HCT116 (cell line): ENCODE results near the gene C1orf50. TPM values are rescaled to one million over a fixed set of nuclear protein-coding genes. Genes with fewer than 3 reads are reported as not detected.

Experiments
- ATAC-seq: fragments of 200-7000 bp; cut with Tn5 transposase; 2 replicates; pipeline ENCODE4 v1.9.1; 2020; ENCODE audit warnings: mild to moderate bottlenecking, moderate library complexity
- BruUV-seq: library from RNA; stranded (reverse); fragments of 400-500 nt; replicated peaks from 2 replicates; lab custom pipeline; 2021; lab: Mats Ljungman, UMichigan
- CTCF ChIA-PET: fragments of 300-600 bp; sonication (Branson Sonifier 250); formaldehyde crosslinking; loops from one replicate; lab custom pipeline; 2021; ENCODE audit warnings: antibody characterized with exemption; lab: Charles Lee
- POLR2A ChIA-PET: fragments of 300-600, 350-600 bp; sonication (Branson Sonifier 250); formaldehyde crosslinking; loops from one replicate; lab custom pipeline; 2021; ENCODE audit warnings: antibody characterized with exemption; lab: Charles Lee
- RAD21 ChIA-PET, 2 experiments: fragments of 300-600 bp; sonication (Branson Sonifier 250); formaldehyde crosslinking; loops; one replicate each; lab custom pipeline; 2023; ENCODE audit warnings: low total read pairs in 2 of 2; ENCODE audit not compliant: uncharacterized antibody in 2 of 2, unreplicated experiment in 2 of 2, low non-redundant PET in 1 of 2; lab: Charles Lee
- DNase-seq: peaks from one replicate; pipeline ENCODE4 v3.0.0-alpha.2; 2010; ENCODE audit warnings: low read depth, low spot score
- H2AFZ ChIP-seq: fragments of 200-600 bp; shearing (Covaris generic), sonication (generic); 2 replicates; pipeline ENCODE4 v1.6.1; 2017; ENCODE audit warnings: low read depth, mixed run types, mixed read lengths, antibody characterized with exemption, low read length; ENCODE audit not compliant: poor library complexity, severe bottlenecking
- H3K27ac ChIP-seq: 2 replicates; pipeline ENCODE4 v1.5.1; 2012; ENCODE audit warnings: low read depth, low read length
- H3K27me3 ChIP-seq: fragments of 200-600 bp; sonication (generic); 2 replicates; pipeline ENCODE4 v1.6.1; 2016; ENCODE audit warnings: mixed run types, low read length, mixed read lengths; ENCODE audit not compliant: insufficient read depth
- H3K36me3 ChIP-seq, 2 experiments: fragments of 200-500 bp in 1 of 2; fragments of 200-600 bp in 1 of 2; sonication (Bioruptor generic) in 1 of 2; sonication (generic) in 1 of 2; 2 replicates each; pipeline versions ENCODE4 v1.5.1 to v1.6.1; 2014 to 2016; ENCODE audit warnings: low read length in 2 of 2, inconsistent platforms in 1 of 2, mixed read lengths in 1 of 2, mixed run types in 1 of 2; ENCODE audit not compliant: insufficient read depth in 2 of 2, control insufficient read depth in 1 of 2
- H3K4me1 ChIP-seq, 2 experiments: fragments of 200-600 bp in 1 of 2; sonication (generic) in 1 of 2; 2 replicates each; pipeline versions ENCODE4 v1.5.1 to v1.6.1; 2012 to 2017; ENCODE audit warnings: low read length in 2 of 2, inconsistent platforms in 1 of 2, mild to moderate bottlenecking in 1 of 2, mixed read lengths in 1 of 2, mixed run types in 1 of 2, moderate library complexity in 1 of 2; ENCODE audit not compliant: insufficient read depth in 2 of 2, control insufficient read depth in 1 of 2
- H3K4me2 ChIP-seq: fragments of 200-600 bp; sonication (generic); 2 replicates; pipeline ENCODE4 v1.6.1; 2017; ENCODE audit warnings: mixed run types, low read length, mixed read lengths
- H3K4me3 ChIP-seq, 2 experiments: fragments of 200-600 bp in 1 of 2; sonication (generic) in 1 of 2; replicated peaks in 1 of 2; 2 replicates each; pipeline ENCODE4 v1.5.1; 2011 to 2016; ENCODE audit warnings: low read length in 2 of 2, control low read depth in 1 of 2, low read depth in 1 of 2, mild to moderate bottlenecking in 1 of 2, mixed read lengths in 1 of 2, mixed run types in 1 of 2
- H3K79me2 ChIP-seq: fragments of 200-600 bp; sonication (generic); 2 replicates; pipeline ENCODE4 v1.6.1; 2017; ENCODE audit warnings: mild to moderate bottlenecking, mixed run types, low read length, moderate library complexity, mixed read lengths; ENCODE audit not compliant: insufficient read depth
- H3K9ac ChIP-seq: fragments of 200-600 bp; sonication (generic); 2 replicates; pipeline ENCODE4 v1.6.1; 2016; ENCODE audit warnings: low read length, mixed read lengths
- H3K9me2 ChIP-seq: fragments of 200-600 bp; sonication (generic), shearing (Covaris generic); 2 replicates; pipeline ENCODE4 v1.6.1; 2017; ENCODE audit warnings: mixed run types, mild to moderate bottlenecking, moderate library complexity; ENCODE audit not compliant: insufficient read depth
- H3K9me3 ChIP-seq, 2 experiments: fragments of 200-500 bp in 1 of 2; fragments of 200-600 bp in 1 of 2; sonication (Bioruptor generic) in 1 of 2; sonication (generic) in 1 of 2; 2 replicates each; pipeline ENCODE4 v1.6.1; 2014 to 2017; ENCODE audit warnings: low read length in 2 of 2, mixed read lengths in 2 of 2, inconsistent platforms in 1 of 2, low read depth in 1 of 2, mild to moderate bottlenecking in 1 of 2, mixed run types in 1 of 2, moderate library complexity in 1 of 2; ENCODE audit not compliant: control insufficient read depth in 1 of 2, insufficient read depth in 1 of 2
- H4K20me1 ChIP-seq: fragments of 200-600 bp; sonication (generic), shearing (Covaris generic); 2 replicates; pipeline ENCODE4 v1.6.1; 2017; ENCODE audit warnings: mixed run types, mild to moderate bottlenecking, moderate library complexity; ENCODE audit not compliant: insufficient read depth
- ATF3 ChIP-seq: IDR thresholded peaks from 2 replicates; pipeline ENCODE4 v1.6.1; 2012
- CBX3 ChIP-seq: IDR thresholded peaks from 2 replicates; pipeline ENCODE4 v1.6.1; 2012; ENCODE audit warnings: low read depth
- EGR1 ChIP-seq: IDR thresholded peaks from 2 replicates; pipeline ENCODE4 v1.6.1; 2012; ENCODE audit warnings: low read depth
- ELF1 ChIP-seq: IDR thresholded peaks from 2 replicates; pipeline ENCODE4 v1.6.1; 2012; ENCODE audit warnings: low read depth, borderline replicate concordance
- POLR2AphosphoS5 ChIP-seq: IDR thresholded peaks from 2 replicates; pipeline ENCODE4 v1.6.1; 2011; ENCODE audit warnings: mild to moderate bottlenecking, low read depth, low read length, moderate library complexity
- SRF ChIP-seq: IDR thresholded peaks from 2 replicates; pipeline ENCODE4 v1.6.1; 2012; ENCODE audit warnings: low read depth
- TCF7L2 ChIP-seq: IDR thresholded peaks from 2 replicates; pipeline ENCODE4 v1.7.0; 2011; ENCODE audit warnings: borderline replicate concordance, inconsistent platforms; ENCODE audit not compliant: insufficient read depth, insufficient read length; ENCODE audit errors: extremely low read depth
- YY1 ChIP-seq: IDR thresholded peaks from 2 replicates; pipeline ENCODE4 v1.6.1; 2011; ENCODE audit warnings: low read length, low read depth, moderate library complexity, mild to moderate bottlenecking; ENCODE audit not compliant: insufficient replicate concordance; ENCODE audit errors: extremely low read depth
- ZFX ChIP-seq: fragments of 450-650 bp; IDR thresholded peaks from 2 replicates; pipeline ENCODE4 v1.6.1; 2017
- ZNF274 ChIP-seq: fragments of 200-500 bp; sonication (Bioruptor generic); IDR thresholded peaks from 2 replicates; pipeline ENCODE4 v1.6.1; 2014; ENCODE audit warnings: mild to moderate bottlenecking, low read depth, low read length, inconsistent platforms
- intact Hi-C: fragments of 100-400 bp; cut with micrococcal nuclease; formaldehyde crosslinking; loops from 2 replicates; pipeline ENCODE4 v1.10.0; 2022
- total RNA-seq: library from RNA; stranded (reverse); gene quantifications from one replicate; pipeline ENCODE4 v1.2.1, GENCODE V29; 2021; ENCODE audit not compliant: unreplicated experiment
- TF ChIP-seq, protein P1 (sequence below): IDR thresholded peaks from 2 replicates; pipeline ENCODE4 v1.6.1; 2011; ENCODE audit warnings: mild to moderate bottlenecking, low read length, moderate library complexity; ENCODE audit not compliant: insufficient replicate concordance; ENCODE audit errors: extremely low read depth
- TF ChIP-seq, protein P2 (sequence below): IDR thresholded peaks from 2 replicates; pipeline ENCODE4 v1.6.1; 2012

The C1orf50 gene
- total RNA-seq, 1 experiment from 2014 or later: 5.8 TPM

GRCh38 chr1:42742141-42742540, 24.9 kb upstream of the C1orf50 start:
- POLR2A ChIA-PET: no interaction called here
- H3K27me3 ChIP-seq: no peaks in the 10 kb centered on the region
- intact Hi-C loops: no loop called here
- H3K36me3 ChIP-seq: no peaks in the 10 kb centered on the region
- ATAC-seq (no peak), DNase-seq (no peak)
- no peaks in the 10 kb centered on the region for H3K9me2 ChIP-seq
- CTCF ChIA-PET: no interaction called here
- no peak overlapping the region for H3K4me2 ChIP-seq
- H3K9ac ChIP-seq: no peak overlapping the region
- BruUV-seq: no TSS peak
- H3K4me1 ChIP-seq: no peaks in the 10 kb centered on the region; a peak in 1 of 4 replicates
- no peak overlapping the region for H2AFZ ChIP-seq
- TF ChIP-seq CBX3 (no peak), ATF3 (no peak), EGR1 (no peak)
- RAD21 ChIA-PET: no interaction called here
- H3K9me3 ChIP-seq: no peaks in the 10 kb centered on the region
- no peak overlapping the region for H3K4me3 ChIP-seq
- no peak overlapping the region for H3K27ac ChIP-seq
- H3K79me2 ChIP-seq: no peaks in the 10 kb centered on the region
- no peaks in the 10 kb centered on the region for H4K20me1 ChIP-seq

- Histone ChIP-seq H4K20me1 (no peaks in the 10 kb centered on the region), H3K4me2 (no peak overlapping the region), H3K4me3 (no peak overlapping the region), H3K79me2 (no peaks in the 10 kb centered on the region), H3K4me1 (no peaks in the 10 kb centered on the region), H3K9me3 (no peaks in the 10 kb centered on the region), H3K9me2 (no peaks in the 10 kb centered on the region), H3K27me3 (no peaks in the 10 kb centered on the region), H2AFZ (no peak overlapping the region), H3K27ac (no peak overlapping the region), H3K36me3 (no peaks in the 10 kb centered on the region), H3K9ac (no peak overlapping the region)
- intact Hi-C loops: no loop called here
- ChIA-PET CTCF (no interaction called here), RAD21 (no interaction called here), POLR2A (no interaction called here)
- ATAC-seq (no peak), DNase-seq (no peak)
- no TSS peak for BruUV-seq
- TF ChIP-seq ZNF274: no peak
- TF ChIP-seq, protein P1, sequence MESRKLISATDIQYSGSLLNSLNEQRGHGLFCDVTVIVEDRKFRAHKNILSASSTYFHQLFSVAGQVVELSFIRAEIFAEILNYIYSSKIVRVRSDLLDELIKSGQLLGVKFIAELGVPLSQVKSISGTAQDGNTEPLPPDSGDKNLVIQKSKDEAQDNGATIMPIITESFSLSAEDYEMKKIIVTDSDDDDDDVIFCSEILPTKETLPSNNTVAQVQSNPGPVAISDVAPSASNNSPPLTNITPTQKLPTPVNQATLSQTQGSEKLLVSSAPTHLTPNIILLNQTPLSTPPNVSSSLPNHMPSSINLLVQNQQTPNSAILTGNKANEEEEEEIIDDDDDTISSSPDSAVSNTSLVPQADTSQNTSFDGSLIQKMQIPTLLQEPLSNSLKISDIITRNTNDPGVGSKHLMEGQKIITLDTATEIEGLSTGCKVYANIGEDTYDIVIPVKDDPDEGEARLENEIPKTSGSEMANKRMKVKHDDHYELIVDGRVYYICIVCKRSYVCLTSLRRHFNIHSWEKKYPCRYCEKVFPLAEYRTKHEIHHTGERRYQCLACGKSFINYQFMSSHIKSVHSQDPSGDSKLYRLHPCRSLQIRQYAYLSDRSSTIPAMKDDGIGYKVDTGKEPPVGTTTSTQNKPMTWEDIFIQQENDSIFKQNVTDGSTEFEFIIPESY: no peak
- no peak for TF ChIP-seq ELF1
- TF ChIP-seq, protein P2, sequence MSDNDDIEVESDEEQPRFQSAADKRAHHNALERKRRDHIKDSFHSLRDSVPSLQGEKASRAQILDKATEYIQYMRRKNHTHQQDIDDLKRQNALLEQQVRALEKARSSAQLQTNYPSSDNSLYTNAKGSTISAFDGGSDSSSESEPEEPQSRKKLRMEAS: no peak
- no peak for TF ChIP-seq ZFX
- no peak for TF ChIP-seq YY1
- TF ChIP-seq ATF3: no peak
- no peak for TF ChIP-seq TCF7L2
- no peak for TF ChIP-seq POLR2AphosphoS5
- TF ChIP-seq EGR1: no peak
- no peak for TF ChIP-seq SRF
Measured at GRCh38 chr1:42742617-42743316, 24.3 kb upstream of the C1orf50 start.
